CD4-positive, alpha-beta T cell (primary cell): ENCODE data around the gene BTBD1. TPM values are rescaled to one million over a fixed set of nuclear protein-coding genes. Genes with fewer than 3 reads are reported as not detected.

Experiments
- ATAC-seq: fragments of 200-7000 bp; cut with Tn5 transposase; one replicate; pipeline ENCODE4 v1.10.0; 2022; ENCODE audit warnings: mild to moderate bottlenecking; ENCODE audit not compliant: poor library complexity
- CTCF ChIA-PET: fragments of 350-600 bp; sonication (Branson Sonifier 250); formaldehyde crosslinking; loops from one replicate; lab custom pipeline; 2021; ENCODE audit warnings: antibody characterized with exemption, inconsistent platforms; lab: Charles Lee
- POLR2A ChIA-PET: fragments of 350-600 bp; sonication (Branson Sonifier 250); formaldehyde crosslinking; loops from one replicate; lab custom pipeline; 2021; ENCODE audit warnings: antibody characterized with exemption, inconsistent platforms; lab: Charles Lee
- DNase-seq, 14 experiments: peaks; one replicate each; pipeline ENCODE4 v3.0.0-alpha.2; 2013 to 2020; ENCODE audit warnings: mixed read lengths in 2 of 14
- H3K27ac ChIP-seq, 2 donors: one replicate each; pipeline versions ENCODE4 v1.5.1 to v1.7.0; 2013; ENCODE audit warnings: low read length in 2 of 2, low read depth in 1 of 2, mild to moderate bottlenecking in 1 of 2
- H3K27me3 ChIP-seq, 2 experiments: 1 replicate in 1 of 2; 2 replicates in 1 of 2; pipeline versions ENCODE4 v1.6.1 to v1.7.0; 2013; ENCODE audit warnings: low read length in 2 of 2, control low read depth in 1 of 2, mild to moderate bottlenecking in 1 of 2, moderate library complexity in 1 of 2; ENCODE audit not compliant: insufficient read depth in 2 of 2, control insufficient read depth in 1 of 2
- H3K36me3 ChIP-seq: one replicate; pipeline ENCODE4 v1.6.1; 2013; ENCODE audit warnings: low read length, control low read depth; ENCODE audit not compliant: insufficient read depth
- H3K4me1 ChIP-seq: one replicate; pipeline ENCODE4 v1.6.1; 2013; ENCODE audit warnings: low read length, control low read depth; ENCODE audit not compliant: insufficient read depth
- H3K4me3 ChIP-seq: one replicate; pipeline ENCODE4 v1.5.1; 2013; ENCODE audit warnings: mild to moderate bottlenecking, low read length, moderate library complexity
- H3K9me3 ChIP-seq, 2 experiments: 1 replicate in 1 of 2; 2 replicates in 1 of 2; pipeline versions ENCODE4 v1.6.1 to v1.7.0; 2013; ENCODE audit warnings: low read length in 2 of 2, mild to moderate bottlenecking in 2 of 2, control low read depth in 1 of 2, moderate library complexity in 1 of 2; ENCODE audit not compliant: control insufficient read depth in 1 of 2, insufficient read depth in 1 of 2
- H3K27ac Mint-ChIP-seq: one replicate; pipeline ENCODE4 v1.8.0; 2020; ENCODE audit warnings: mixed read lengths
- H3K27me3 Mint-ChIP-seq: one replicate; pipeline ENCODE4 v1.8.0; 2021; ENCODE audit warnings: mixed read lengths
- H3K36me3 Mint-ChIP-seq: one replicate; pipeline ENCODE4 v1.8.0; 2021; ENCODE audit warnings: low read depth, mixed read lengths
- H3K4me1 Mint-ChIP-seq: one replicate; pipeline ENCODE4 v1.8.0; 2021; ENCODE audit warnings: low read depth, mixed read lengths
- H3K4me3 Mint-ChIP-seq: one replicate; pipeline ENCODE4 v1.8.0; 2020; ENCODE audit warnings: mild to moderate bottlenecking, mixed read lengths
- H3K9me3 Mint-ChIP-seq: one replicate; pipeline ENCODE4 v1.8.0; 2020; ENCODE audit warnings: mixed read lengths
- CTCF ChIP-seq: fragments of 200-600 bp; IDR thresholded peaks from one replicate; pipeline ENCODE4 v1.8.0; 2022; ENCODE audit warnings: antibody characterized with exemption, mild to moderate bottlenecking
- intact Hi-C, 2 experiments: fragments of 100-400 bp; cut with DNase I in 1 of 2; cut with micrococcal nuclease in 1 of 2; formaldehyde crosslinking; loops; one replicate each; pipeline versions ENCODE4 v1.15.1 to v1.9.0; 2023 to 2025; cut with DNase I, micrococcal nuclease
- total RNA-seq, 174 experiments: library from RNA in 2 of 174; stranded (reverse) in 2 of 174; gene quantifications; one replicate each; pipeline ENCODE4 v1.2.3 and lab custom pipeline; 2021 to 2026

BTBD1 gene
- total RNA-seq, 2 experiments from 2014 or later, result 26.3 to 27.5 TPM

- no peak overlapping the region for H3K27ac ChIP-seq
Observed at GRCh38 chr15:83112233-83112955, 45.3 kb upstream of the BTBD1 start.

GRCh38 chr15:83111149-83111548 lies 44.1 kb upstream of the BTBD1 start:
- Histone ChIP-seq H3K9me3 (peaks cover 0 to 10% of the 10 kb centered on the region in 2 experiments), H3K27ac (no peak overlapping the region), H3K36me3 (no peaks in the 10 kb centered on the region), H3K4me3 (no peak overlapping the region), H3K27me3 (peaks cover 18 to 28% of the 10 kb centered on the region in 2 experiments), H3K4me1 (peaks cover 10% of the 10 kb centered on the region)
- CTCF ChIA-PET, result no interaction called here
- Mint-ChIP-seq H3K4me3 (no peak overlapping the region), H3K9me3 (no peaks in the 10 kb centered on the region), H3K27ac (no peak overlapping the region), H3K36me3 (no peaks in the 10 kb centered on the region), H3K4me1 (peaks cover 10% of the 10 kb centered on the region), H3K27me3 (peaks cover 53% of the 10 kb centered on the region)
- DNase-seq, result no peak
- TF ChIP-seq CTCF, result no peak
- POLR2A ChIA-PET, result no interaction called here
- no peak for ATAC-seq
- intact Hi-C loops, result no loop called here

More at GRCh38 chr15:83112233-83112955, 45.3 kb upstream of the BTBD1 start:
- Mint-ChIP-seq H3K9me3 (no peaks in the 10 kb centered on the region), H3K36me3 (no peaks in the 10 kb centered on the region), H3K4me3 (no peak overlapping the region), H3K4me1 (peaks cover 10% of the 10 kb centered on the region), H3K27ac (no peak overlapping the region), H3K27me3 (peaks cover 44% of the 10 kb centered on the region)
- peaks cover 15 to 21% of the 10 kb centered on the region in 2 experiments for H3K27me3 ChIP-seq
- ATAC-seq (no peak), DNase-seq (no peak)
- ChIA-PET POLR2A (no interaction called here), CTCF (no interaction called here)
- no peaks in the 10 kb centered on the region for H3K36me3 ChIP-seq
- peaks cover 0 to 10% of the 10 kb centered on the region in 2 experiments for H3K9me3 ChIP-seq
- intact Hi-C loops, result no loop called here
- H3K4me3 ChIP-seq, result no peak overlapping the region
- TF ChIP-seq CTCF, result no peak
- H3K4me1 ChIP-seq, result peaks cover 10% of the 10 kb centered on the region

DNA sequence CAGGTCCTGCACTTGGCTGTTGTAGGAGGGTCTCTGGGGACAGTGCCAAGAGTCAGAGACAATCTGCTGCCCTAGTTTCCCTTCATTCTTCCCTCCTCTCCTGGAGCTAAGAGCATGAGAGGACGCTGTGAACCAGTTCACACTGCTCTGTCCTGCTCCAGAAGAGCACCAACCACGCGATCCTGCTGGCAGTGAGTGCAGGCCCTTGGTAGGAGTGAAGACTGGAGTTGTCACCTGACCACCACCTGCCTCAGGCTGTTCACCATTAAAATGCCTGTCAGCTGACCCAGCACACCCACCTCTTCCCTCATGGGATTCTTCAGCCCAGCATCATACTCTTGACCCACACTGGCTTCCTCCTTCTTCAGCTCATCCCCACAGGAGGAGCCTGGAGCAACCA lies 43.3 kb upstream of the BTBD1 start:
- no peak for ATAC-seq
- POLR2A ChIA-PET, result no interaction called here
- Mint-ChIP-seq H3K9me3 (no peaks in the 10 kb centered on the region), H3K27me3 (peaks cover 58% of the 10 kb centered on the region), H3K36me3 (no peaks in the 10 kb centered on the region), H3K27ac (no peak overlapping the region), H3K4me3 (no peak overlapping the region), H3K4me1 (peaks cover 13% of the 10 kb centered on the region)
- peaks cover 22 to 28% of the 10 kb centered on the region in 2 experiments for H3K27me3 ChIP-seq
- no peak for TF ChIP-seq CTCF
- DNase-seq, result no peak
- H3K36me3 ChIP-seq, result no peaks in the 10 kb centered on the region
- CTCF ChIA-PET, result no interaction called here
- H3K27ac ChIP-seq, result no peak overlapping the region
- intact Hi-C loops, result no loop called here
- peaks cover 0 to 10% of the 10 kb centered on the region in 2 experiments for H3K9me3 ChIP-seq
- H3K4me3 ChIP-seq, result no peak overlapping the region
- peaks cover 10% of the 10 kb centered on the region for H3K4me1 ChIP-seq
